KMS-11 (cell line): ENCODE data around the gene CASP9.
"Not testable (repeated sequence)": the region's sequence is repeated elsewhere in the genome, so short reads cannot be mapped to it uniquely, and the experiment has no call there.

Experiments used
- H2AFZ ChIP-seq: fragments of 200-600 bp; sonication (generic); 2 replicates; pipeline ENCODE4 v1.6.1; 2016; ENCODE audit warnings: antibody characterized with exemption, mixed run types, low read depth
- H3K27ac ChIP-seq: fragments of 200-600 bp; sonication (generic); 2 replicates; pipeline ENCODE4 v1.6.1; 2016; ENCODE audit warnings: mild to moderate bottlenecking, mixed run types
- H3K27me3 ChIP-seq: fragments of 200-600 bp; sonication (generic); 2 replicates; pipeline ENCODE4 v1.6.1; 2017; ENCODE audit warnings: mild to moderate bottlenecking, low read depth, mixed run types, moderate library complexity; ENCODE audit not compliant: insufficient read depth
- H3K36me3 ChIP-seq: fragments of 200-600 bp; sonication (generic); 2 replicates; pipeline ENCODE4 v1.6.1; 2017; ENCODE audit warnings: mild to moderate bottlenecking, mixed run types; ENCODE audit not compliant: insufficient read depth
- H3K4me1 ChIP-seq: fragments of 200-600 bp; sonication (generic); 2 replicates; pipeline ENCODE4 v1.6.1; 2016; ENCODE audit warnings: mild to moderate bottlenecking, low read depth, mixed run types; ENCODE audit not compliant: poor library complexity, severe bottlenecking
- H3K4me2 ChIP-seq: fragments of 200-600 bp; sonication (generic); 2 replicates; pipeline ENCODE4 v1.7.0; 2016; ENCODE audit warnings: mild to moderate bottlenecking, mixed run types
- H3K4me3 ChIP-seq: fragments of 200-600 bp; sonication (generic); IDR thresholded peaks from 2 replicates; pipeline ENCODE4 v1.6.1; 2017; ENCODE audit warnings: low read depth, low read length, mixed read lengths; ENCODE audit not compliant: insufficient read depth
- H3K79me2 ChIP-seq: fragments of 200-600 bp; sonication (generic); 2 replicates; pipeline ENCODE4 v1.6.1; 2016; ENCODE audit warnings: low read depth, mixed run types; ENCODE audit not compliant: insufficient read depth
- H3K9ac ChIP-seq: fragments of 200-600 bp; sonication (generic); 2 replicates; pipeline ENCODE4 v1.6.1; 2016; ENCODE audit warnings: mild to moderate bottlenecking, mixed run types
- H4K20me1 ChIP-seq: fragments of 200-600 bp; sonication (generic); 2 replicates; pipeline ENCODE4 v1.6.1; 2016; ENCODE audit warnings: mild to moderate bottlenecking, mixed run types; ENCODE audit not compliant: insufficient read depth
- TF ChIP-seq, protein P1 (sequence below): fragments of 200-600 bp; sonication (generic); conservative IDR thresholded peaks from 2 replicates; pipeline ENCODE4 v1.6.1; 2017; ENCODE audit warnings: low read depth, mild to moderate bottlenecking, antibody characterized with exemption, low read length, moderate library complexity, mixed read lengths

The CASP9 gene

DNA sequence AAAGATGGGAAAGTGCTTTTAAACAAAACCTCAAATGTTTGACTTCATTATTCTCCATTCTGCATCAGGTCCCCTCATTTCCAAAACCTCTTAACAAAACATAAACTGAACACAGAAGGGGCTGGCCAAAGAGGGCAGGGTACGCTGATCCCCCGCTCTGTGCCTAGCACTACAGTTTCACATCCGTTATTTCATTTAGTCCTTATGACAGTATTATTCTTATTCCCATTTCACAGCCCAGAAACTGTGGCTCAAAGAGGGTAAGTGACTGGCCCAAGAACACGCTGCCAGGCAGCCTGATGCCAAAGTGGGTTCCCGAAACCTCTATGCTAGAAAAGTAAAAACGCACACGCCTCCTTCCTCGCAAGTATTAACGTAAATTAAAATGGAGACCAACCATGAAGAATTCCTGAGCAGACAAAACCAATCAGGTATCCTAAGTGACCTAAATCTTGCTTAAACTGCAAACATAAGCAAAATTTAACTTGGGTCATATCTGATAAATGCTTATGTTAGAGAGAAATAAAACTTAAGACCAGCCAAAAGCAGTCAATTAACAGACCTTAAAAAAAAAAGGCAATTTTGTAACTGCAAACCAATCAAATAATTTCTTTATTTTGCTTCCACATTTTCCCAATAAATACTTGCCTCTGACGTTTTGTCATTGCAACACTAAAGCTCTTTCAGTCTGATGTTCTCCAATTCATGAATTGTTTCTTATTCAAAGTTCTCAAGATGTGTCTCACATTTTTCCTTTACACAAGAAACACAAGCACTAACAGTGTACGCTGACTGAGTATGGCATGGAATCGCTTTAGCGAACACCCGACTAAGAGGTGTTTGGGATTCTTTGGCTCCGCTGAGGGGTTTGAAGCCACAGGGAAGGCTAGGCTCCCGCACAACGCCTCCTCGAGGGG lies 653 bp downstream of the CASP9 start:
- peak overlapping the region; percentile 78 for H2AFZ ChIP-seq
- H3K79me2 ChIP-seq = peaks cover 7% of the 10 kb centered on the region; the same call in 1 of the 2 replicates
- no peaks in the 10 kb centered on the region for H3K27me3 ChIP-seq
- peaks cover 21% of the 10 kb centered on the region for H3K4me1 ChIP-seq
- peak overlapping the region; percentile 49; the same call in 1 of the 2 replicates for H3K27ac ChIP-seq
- no peaks in the 10 kb centered on the region for H3K36me3 ChIP-seq
- peak overlapping the region; percentile 38; the same call in 1 of the 2 replicates for H3K9ac ChIP-seq
- H3K4me2 ChIP-seq = peak overlapping the region; percentile 95
- TF ChIP-seq, protein P1, sequence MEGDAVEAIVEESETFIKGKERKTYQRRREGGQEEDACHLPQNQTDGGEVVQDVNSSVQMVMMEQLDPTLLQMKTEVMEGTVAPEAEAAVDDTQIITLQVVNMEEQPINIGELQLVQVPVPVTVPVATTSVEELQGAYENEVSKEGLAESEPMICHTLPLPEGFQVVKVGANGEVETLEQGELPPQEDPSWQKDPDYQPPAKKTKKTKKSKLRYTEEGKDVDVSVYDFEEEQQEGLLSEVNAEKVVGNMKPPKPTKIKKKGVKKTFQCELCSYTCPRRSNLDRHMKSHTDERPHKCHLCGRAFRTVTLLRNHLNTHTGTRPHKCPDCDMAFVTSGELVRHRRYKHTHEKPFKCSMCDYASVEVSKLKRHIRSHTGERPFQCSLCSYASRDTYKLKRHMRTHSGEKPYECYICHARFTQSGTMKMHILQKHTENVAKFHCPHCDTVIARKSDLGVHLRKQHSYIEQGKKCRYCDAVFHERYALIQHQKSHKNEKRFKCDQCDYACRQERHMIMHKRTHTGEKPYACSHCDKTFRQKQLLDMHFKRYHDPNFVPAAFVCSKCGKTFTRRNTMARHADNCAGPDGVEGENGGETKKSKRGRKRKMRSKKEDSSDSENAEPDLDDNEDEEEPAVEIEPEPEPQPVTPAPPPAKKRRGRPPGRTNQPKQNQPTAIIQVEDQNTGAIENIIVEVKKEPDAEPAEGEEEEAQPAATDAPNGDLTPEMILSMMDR = no peak
- no peaks in the 10 kb centered on the region for H4K20me1 ChIP-seq
- H3K4me3 ChIP-seq = peak overlapping the region; percentile 84

- no peak overlapping the region for H3K4me2 ChIP-seq
Observed at GRCh38 chr1:15522551-15522950, 1.5 kb downstream of the CASP9 start.

GRCh38 chr1:15521206-15521906 lies 2.7 kb downstream of the CASP9 start:
- H3K27ac ChIP-seq, H3K27me3 ChIP-seq, H4K20me1 ChIP-seq, H3K9ac ChIP-seq, H3K4me2 ChIP-seq, H3K79me2 ChIP-seq, H2AFZ ChIP-seq, H3K4me3 ChIP-seq, H3K36me3 ChIP-seq: not testable (repeated sequence)
- peaks cover 16% of the 10 kb centered on the region for H3K4me1 ChIP-seq

More at GRCh38 chr1:15522551-15522950, 1.5 kb downstream of the CASP9 start:
- H4K20me1 ChIP-seq = no peaks in the 10 kb centered on the region
- no peaks in the 10 kb centered on the region for H3K27me3 ChIP-seq
- H3K4me1 ChIP-seq = peaks cover 16% of the 10 kb centered on the region
- H3K27ac ChIP-seq = no peak overlapping the region
- H3K9ac ChIP-seq = no peak overlapping the region
- H2AFZ ChIP-seq = no peak overlapping the region
- H3K79me2 ChIP-seq = peaks cover 3% of the 10 kb centered on the region; the same call in 1 of the 2 replicates
- no peak overlapping the region for H3K4me3 ChIP-seq
- no peaks in the 10 kb centered on the region for H3K36me3 ChIP-seq
- TF ChIP-seq, protein P1 = no peak

DNA sequence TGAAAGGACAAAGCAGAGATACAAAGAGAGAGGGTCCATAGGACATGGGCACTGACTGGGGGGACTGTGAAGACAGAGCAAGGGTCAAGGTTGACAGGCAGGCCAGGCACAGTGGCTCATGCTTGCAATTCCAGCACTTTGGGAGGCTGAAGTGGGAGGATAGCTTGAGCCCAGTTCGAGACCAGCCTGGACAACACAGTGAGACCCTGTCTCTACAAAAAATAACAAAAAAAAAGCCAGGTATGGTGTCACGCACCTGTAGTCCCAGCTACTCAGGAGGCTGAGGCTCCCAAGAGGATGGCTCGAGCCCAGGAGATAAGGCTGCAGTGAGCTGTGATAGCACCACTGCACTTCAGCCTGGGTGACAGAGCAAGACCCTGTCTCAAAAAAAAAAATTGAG lies 4.4 kb downstream of the CASP9 start:
- H3K27ac ChIP-seq = no peak overlapping the region
- TF ChIP-seq, protein P1 = no peak
- no peak overlapping the region for H2AFZ ChIP-seq
- H3K4me2 ChIP-seq = no peak overlapping the region
- H4K20me1 ChIP-seq = no peaks in the 10 kb centered on the region
- no peak overlapping the region for H3K9ac ChIP-seq
- H3K4me3 ChIP-seq = no peak overlapping the region
- no peaks in the 10 kb centered on the region for H3K36me3 ChIP-seq
- H3K4me1 ChIP-seq = peaks cover 8% of the 10 kb centered on the region
- H3K27me3 ChIP-seq = no peaks in the 10 kb centered on the region
- H3K79me2 ChIP-seq = no peaks in the 10 kb centered on the region
